GM21825 (cell line): ENCODE measurements around the gene ELFN1.

Experiments
- ATAC-seq: cut with Tn5 transposase; IDR thresholded peaks from one replicate; pipeline ENCODE4 v1.9.1; 2021; ENCODE audit warnings: mild to moderate bottlenecking, moderate library complexity; ENCODE audit not compliant: unreplicated experiment

ELFN1 gene

DNA sequence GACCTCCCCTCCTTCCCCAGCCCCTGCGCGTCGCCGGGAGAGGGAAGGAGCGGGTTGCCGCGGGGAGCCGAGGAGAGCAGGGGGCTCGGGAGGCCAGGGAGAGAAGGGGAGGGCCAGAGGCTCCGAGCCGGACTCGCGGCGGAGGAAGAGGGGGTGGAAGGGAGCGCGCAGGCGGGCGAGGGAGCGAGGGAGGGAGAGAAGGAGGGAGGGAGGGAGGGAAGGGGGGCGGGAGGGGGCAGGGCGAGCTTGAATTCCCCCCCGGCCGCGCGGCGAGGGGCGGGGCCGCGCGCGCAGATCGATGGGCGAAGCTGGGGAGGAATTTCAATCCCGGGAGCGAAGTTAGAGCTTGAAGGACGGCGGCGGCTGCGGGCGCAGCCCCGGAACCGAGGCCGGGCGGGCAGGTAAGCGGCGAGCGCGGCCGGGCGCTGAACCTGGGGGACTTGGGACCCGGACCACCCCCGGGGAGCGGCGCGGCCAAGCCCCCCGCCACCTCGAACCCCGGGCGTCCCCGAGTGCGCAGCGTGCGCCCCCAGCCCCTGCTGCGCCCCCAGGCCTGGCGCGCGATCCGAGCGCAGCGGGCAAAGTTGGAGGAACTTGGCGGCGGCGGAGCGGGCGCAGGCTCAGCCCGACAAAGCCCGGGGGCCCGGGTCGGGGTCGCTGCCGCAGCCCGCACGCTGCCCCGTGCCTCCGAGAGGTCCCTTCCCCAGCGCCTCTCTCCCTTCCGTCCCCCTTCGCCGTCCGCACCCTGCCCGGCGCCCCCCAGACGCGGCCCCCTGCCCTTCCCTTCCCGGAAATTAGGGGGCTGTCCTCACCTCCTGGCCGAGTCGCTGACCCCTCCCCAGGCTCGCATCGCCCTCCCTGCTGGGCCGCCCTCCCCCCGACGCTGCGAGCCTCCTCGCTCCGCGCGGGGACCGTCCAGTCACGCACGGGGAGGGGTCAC lies at the start of gene ELFN1:
ELFN1 (plus strand) TSS at position 324 of the 940 bp plus-strand sequence. CDS start 74,320 bp downstream, outside the sequence.
- ATAC-seq = no peak

DNA sequence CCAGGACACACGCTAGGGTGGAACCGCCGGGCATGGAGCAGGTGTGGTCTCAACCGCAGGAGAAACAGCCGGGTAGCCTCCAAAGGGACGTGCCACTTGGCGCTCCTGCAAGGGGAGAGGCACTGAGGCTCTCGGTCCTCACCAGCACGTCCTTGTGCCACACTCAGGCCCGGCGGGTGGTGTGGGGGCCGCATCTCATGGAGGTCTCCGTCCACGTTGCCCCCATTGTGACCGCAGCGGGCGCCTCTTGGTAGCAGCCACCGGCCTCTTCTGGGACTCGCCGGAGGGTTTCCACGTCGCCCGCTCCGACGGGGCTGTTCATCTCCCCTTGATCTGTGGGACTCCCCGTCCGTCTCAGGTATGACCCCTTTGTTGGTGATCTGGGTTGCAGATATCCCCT lies 49.2 kb upstream of the ELFN1 start:
- no peak for ATAC-seq

DNA sequence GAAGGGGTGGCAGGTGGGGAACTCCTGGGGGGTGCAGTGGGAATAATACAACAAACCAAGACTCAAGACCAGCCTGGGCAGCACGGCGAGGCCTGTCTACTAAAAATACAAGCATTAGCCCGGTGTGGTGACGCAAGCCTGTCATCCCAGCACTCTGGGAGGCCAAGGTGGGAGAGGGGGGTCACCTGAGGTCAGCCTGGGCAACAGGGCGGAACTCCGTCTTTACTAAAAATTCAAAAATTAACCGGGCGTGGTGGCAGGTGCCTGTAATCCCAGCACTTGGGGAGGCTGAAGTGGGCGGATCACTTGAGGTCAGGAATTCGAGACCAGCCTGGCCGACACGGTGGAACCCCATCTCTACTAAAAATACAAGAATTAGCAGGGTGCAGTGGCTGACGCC lies 48.4 kb upstream of the ELFN1 start:
- no peak for ATAC-seq

DNA sequence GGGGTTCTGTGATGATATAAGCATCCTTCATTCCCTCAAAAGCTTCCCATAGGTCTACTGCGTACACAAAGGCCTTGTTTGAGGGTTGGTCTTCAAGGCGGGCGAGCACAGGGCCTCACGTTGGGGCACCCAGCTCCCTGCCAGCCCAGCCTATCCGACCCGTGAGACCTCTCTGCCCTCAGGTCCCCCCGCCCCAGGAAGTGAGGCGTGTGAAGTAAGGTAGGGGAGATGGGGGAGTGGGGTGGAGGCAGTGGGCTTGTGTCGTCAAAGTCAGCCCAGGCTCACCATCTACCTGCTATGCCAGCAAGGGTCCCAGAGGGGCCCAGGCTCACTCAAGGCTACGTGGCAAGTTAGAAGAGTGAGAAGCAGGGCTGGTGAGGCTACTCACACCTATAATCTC lies 47.6 kb upstream of the ELFN1 start:
- no peak for ATAC-seq

DNA sequence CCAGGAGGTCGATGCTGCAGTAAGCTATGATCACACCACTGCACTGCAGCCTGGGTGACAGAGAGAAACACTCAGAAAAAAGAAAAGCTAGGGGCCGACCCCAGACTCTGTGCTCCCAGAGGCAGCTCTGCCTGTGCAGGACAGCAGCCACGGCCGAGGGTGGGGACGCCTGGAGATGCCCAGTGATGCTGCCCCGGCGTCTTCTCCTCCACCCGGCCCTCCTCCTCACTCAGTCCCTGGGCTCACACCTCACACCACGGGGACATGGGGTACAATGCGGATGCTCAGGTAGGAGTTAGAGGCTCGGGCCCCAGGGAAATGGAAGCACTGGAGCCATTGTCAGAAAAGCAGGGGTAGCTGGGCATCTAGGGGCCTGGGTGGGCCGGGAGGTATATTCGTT lies 46.3 kb upstream of the ELFN1 start:
- no peak for ATAC-seq

DNA sequence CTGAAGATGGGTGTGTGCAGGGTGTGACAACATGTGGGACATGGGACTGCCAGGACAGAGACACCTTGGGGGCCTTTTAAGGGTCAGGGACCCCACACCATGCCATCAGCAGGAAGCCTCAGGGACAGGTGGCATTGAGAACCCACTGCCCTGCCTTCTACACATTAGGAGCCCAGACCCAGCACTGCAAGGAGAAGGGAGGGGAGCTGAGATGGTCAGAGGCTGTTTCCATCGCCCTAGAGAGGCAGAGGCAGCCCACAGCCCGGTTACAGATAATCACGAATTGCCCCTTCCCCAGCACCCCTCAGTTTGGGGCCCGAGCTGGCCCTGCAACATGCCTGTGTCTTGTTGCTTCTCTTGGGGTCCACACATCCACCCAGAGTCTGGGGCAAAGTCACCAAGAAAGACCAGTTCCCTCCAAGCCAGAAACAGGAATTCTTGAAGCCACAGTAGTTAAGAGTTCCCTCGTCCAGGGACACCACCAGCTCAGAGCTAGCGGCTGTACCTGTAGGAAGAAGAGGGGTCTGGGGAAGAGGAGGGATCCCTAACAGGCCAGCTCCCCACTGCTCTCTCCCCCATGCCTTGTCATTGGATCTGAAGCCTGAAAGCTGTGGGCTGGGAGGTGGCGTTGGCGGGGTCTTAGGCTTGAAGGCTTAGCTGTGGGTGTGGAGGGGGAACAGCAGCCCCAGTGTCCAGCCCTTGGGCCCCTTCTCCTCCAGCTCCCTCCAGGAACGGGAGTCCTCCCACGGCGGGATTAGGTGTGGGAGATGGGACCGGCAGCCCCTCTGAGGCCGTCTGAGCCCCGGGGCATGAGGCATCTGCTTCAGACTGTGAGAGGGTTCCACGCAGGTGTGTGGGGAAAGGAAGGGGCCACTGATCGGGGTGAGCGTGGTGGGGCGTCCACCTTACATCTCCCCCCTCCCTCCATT lies 44.8 kb upstream of the ELFN1 start:
- no peak for ATAC-seq

DNA sequence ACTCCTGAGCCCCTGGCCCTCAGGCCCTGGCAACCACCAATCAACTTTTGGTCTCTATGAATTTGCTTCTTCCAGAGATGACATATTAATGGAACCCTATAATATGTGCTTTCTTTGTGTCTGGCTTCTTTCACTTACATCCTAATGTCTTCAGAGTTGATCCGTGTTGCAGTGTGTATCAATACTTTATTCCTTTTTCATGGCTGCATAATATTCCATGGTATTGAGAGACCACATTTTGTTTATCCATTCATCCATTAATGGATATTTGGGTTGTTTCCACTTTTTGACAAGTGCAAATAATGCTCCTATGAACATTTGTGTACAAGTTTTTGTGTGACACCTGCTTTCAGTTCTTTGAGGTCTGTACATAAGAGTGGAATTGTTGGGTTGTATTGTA lies 43.3 kb upstream of the ELFN1 start:
- ATAC-seq = no peak

DNA sequence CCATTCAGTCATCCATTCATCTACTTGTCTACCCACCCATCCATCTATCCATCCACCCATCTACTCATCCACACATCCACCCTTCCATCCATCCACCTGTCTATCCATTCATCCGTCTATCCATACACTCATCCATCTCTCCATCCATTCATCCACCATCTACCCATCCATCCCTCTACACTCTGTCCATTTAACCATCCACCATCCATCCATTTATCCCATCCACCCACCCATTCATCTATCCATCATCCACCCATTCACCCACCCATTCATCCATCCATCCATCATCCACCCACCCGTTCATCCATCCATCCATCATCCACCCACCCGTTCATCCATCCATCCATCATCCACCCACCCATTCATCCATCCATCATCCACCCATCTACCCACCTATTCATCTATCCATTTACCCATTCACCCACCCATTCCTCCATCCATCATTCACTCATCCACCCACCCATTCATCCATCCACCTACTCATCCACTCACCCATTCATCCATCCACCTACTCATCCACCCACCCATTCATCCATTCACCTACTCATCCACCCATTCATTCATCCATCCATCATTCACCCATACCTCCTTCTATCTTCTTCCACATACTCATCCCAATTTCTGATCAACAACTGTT lies 39.3 kb upstream of the ELFN1 start:
- no peak for ATAC-seq

DNA sequence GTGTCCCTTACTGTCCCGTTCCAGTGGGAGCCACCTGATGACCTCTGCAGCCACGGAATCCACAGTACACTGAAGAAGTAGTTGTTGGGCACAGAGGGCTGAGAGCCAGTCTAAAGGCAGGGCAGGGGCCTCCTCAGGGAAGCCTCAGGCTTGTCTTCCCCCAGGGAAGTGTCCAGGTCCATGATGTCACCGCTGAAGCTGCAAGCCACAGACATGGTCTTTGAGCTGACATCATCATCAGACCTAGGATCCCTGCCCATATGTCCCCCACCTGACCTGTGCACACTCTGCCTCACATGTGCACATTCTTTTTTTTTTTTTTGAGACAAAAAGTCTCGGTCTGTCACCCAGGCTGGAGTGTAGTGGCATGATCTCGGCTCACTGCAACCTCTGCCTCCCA lies 38.4 kb upstream of the ELFN1 start:
- ATAC-seq = no peak

DNA sequence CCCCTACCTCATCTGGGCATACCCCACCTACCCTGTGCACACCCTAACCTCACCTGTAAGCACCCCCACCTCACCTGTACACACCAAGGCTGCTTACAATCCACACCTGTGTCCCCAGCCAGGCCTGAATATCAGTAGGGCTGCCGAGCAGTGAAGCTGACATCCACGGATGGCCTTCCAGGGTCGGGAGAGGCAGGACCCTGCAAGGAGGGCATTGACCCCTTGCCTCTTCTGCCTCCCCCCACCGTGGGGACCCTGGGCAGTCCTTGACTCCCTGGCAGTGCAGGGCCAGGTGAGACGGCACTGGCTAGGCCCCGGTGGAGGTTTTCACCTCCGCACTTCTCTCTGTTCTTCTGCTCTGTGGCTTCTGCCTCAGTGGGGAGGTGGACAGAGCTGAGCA lies 37.6 kb upstream of the ELFN1 start:
- ATAC-seq = no peak

DNA sequence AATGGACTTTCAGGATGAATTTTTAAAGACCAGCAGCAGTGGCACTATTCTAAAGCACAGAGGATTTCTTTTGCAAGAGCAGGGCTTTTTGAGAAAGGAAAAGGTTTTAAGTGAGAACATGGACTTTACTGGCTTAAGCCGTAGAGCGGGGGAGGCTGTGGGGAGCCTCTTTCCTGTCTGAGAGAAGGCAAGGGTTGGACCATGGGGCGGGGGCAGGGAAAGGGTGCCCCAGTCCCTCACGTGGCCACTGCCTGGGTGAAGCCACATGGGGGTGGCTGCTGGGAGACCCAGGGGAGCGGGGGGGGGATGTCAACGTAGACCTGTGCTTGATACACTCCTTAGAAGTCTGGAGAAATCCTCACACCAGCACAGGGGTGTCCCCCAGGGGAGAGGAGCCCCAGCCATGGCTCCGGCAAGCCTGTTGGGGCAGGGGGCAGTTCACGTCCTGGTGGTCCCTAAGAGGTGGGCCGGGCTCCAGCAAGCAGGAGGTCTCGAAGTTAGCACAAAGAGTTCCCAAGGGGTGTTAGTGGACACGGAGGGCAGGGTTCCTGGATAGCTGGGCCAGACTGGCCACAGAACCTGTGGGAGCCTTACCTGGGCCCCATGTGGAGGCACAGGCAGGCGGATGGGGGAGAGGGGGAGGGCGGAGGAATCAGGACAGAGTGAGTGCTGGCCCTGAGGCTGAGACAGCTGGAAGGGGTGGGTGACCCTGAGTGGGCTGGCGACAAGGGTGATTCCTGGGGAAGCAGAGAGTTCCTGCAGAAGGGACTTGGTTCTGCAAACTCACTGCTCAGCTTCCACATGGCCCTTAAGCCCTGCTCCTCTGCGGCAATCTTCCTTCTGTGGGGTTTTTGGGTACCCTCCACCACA lies 36.9 kb upstream of the ELFN1 start:
- ATAC-seq = no peak

DNA sequence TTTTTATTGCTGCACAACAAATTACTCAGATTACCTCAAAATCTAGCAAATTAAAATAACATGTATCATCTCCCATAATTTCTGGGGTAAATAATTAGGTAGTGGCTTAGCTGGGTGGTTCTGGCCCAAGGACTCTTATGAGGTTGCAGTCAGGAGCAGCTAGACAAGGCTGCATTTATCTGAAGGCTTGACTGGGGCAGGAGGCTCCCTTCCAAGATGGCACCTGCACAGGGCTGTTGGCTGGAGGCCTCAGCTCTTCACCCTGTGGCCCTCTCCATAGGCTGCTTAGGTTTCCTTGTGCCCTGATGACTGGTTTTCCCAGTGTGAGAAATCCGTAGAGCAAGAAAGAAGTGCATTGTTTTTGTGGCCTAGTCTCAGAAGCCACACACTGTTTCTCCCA lies 34.7 kb upstream of the ELFN1 start:
- ATAC-seq = no peak

DNA sequence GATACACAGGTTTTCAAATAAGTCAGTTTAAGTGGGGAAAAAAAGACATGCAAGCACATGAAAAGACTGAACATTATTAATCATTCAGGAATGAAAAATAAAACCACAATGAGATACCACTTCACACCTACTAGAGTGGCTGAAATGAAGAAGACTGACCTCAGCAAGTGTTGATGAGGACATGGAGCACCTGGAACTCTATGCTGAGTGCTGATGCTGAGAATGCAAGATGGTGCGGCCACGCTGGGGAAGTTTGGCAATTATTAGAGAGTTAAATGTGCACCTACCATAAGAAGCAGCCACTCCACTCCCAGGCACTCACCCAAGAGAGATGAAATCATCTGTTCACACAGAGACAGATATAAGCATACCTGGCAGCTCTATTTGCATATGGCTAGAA lies 32.9 kb upstream of the ELFN1 start:
- ATAC-seq = no peak

DNA sequence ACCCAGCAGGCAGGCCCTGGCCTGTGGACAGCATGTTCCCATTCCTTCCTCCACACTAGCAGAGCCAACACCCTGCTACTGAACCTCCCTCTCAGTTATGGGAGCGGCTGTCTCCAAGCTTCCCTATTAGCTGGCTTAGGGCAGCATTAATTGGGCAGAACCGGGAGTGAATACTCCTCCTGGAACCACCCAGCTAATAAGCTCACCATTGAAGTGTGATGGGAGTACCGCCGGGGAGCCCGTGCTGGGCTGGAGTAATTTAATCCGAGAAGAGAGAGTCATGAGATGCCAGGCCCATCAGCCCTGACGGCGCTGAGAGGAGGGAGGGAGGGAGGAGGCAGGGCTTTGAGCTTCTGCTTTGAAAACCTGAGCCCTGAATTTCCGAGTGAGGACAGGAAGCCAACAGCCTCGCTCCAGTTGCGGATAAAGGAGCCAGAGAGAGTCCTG lies 31.8 kb upstream of the ELFN1 start:
- ATAC-seq = no peak

DNA sequence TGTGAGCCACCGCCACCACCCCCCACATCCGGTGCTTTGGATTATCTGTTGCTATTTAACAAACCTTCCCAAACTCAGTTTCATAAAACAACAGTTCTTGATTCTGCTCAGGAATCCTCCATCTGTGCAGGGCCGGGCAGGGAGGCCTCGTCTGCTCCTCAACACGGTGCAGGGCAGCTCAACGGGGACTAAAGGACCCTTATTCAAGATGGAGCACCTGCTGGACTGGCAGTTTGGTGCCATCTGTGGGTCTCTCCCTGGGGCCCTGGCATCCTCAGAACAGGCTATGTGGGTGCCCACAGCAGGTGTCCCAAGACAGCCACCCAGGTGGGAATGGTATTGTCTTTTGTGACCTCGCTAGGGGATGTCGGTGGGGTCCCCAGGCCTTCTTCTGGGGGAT lies 31.0 kb upstream of the ELFN1 start:
- ATAC-seq = no peak

DNA sequence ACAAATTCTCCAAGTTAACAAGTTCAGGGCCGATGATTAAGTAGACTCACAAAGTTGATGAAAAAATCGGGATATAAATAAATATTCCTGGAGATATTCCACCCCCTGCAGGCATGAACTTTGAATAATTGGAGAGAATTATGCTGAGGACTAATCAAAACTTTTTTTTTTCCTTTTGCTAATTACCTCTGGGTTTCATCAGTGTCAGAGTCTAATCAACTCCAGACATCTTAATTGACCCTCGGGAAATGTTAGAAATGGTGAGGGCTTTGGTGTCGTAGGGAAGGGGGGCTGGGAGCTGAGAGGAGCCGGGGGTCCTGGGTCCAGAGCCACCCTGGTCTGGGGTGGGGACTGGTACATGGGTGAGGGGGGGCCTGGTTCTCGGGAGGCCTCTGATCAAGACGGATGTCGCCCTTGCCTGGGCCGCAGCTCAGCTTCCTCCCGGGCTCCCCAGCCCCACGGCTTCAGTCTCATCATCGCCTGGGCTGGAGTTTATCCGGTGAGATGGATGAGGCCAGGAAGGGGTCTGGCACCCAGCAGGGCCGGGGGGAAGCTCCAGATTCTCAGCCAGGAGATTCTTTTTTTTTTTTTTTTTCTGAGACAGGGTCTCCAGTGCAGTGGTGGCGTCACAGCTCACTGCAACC lies 30.4 kb upstream of the ELFN1 start:
- ATAC-seq = no peak

DNA sequence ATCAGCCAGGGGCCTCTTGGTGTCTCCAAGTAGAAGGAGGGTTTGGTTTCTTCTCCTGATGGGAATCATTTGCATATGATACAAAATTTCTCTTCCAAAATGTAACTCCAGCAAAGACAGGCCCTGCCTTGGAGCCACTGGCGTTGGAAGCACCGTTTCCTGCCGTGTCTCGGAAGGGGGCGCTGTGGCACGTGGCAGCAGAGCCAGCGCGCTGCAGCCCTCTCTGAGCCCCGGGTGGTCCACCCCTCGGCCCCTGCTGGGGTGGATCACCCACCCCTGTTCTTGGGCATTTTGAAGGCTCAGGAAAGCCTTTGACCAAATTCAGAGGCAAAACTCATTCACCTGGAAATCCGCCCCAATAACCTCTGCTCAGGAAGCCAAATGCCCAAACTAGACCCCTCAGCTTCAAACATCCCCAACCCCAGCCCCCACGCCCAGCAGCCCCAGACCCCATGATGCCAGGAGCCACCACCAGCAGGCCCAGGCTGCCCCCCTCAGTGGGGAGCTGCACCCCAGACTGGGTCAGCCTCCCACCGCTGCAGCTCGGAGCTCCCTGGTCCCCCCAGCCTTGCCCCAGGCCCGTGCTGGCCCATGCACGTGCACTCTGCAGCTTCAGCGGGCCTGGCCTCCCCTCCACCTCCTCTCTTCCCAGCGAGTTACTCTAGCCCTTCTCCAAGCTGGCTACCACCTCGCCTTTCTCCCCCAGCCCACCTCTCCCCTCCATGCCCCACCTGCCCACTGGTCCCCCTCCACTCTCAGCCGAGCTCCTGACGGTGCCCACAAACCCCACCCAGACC lies 29.5 kb upstream of the ELFN1 start:
- no peak for ATAC-seq

DNA sequence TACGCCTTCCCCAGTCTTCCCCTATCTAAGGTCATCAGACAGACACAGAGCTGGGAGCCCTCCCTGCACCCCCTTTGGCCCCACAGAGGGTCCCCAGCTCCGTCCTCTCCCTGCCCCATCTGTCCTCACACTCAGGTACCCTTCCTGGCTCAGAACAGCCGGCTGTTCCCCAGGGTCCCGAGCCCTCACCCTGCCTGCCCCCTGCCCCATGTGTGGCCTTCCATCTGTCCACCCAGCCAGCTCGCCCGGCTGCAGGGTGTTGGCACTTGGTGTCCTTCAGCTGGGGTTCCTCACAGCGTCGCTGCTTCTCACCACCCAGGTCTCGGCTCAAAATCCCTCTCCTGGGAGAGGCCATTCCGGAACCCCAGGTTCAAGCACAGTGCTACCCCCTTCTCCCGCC lies 28.9 kb upstream of the ELFN1 start:
- no peak for ATAC-seq

DNA sequence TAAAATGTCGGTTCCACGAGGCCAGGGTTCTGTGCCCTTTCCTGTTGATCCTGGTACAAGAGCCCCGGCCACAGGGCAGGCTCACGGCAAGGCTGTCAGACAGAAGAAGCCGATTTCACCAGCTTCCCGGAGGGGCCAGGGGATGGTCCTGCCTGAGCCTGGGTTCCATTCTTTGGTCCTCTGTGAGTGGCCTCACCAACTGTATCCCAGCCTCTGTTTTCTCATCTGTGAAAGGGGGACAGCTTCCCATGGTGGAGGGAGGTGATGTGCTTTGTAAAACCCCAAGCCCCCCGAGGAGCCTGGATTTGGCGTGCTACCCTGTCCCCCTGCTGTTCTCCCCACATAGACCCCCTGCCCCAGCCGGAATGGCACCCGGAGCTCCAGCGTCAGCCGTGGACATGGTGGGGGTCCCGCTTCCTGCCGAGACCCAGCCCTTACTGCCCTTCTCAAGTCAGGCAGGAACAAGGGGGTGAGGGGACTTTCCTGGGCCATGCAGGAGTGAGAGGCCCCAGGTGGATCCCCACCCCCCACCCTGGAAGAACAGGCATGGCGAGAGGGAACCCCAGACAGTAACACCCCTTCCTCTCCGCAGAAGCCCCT lies 28.3 kb upstream of the ELFN1 start:
- no peak for ATAC-seq
